CD4-positive, alpha-beta T cell treated with Interleukin-2 at 100 ng/mL for 4 hours (primary cell): ENCODE data around the gene PLSCR3.

Source experiments
- DNase-seq: peaks from one replicate; pipeline ENCODE4 v3.0.0-alpha.2; 2020; ENCODE audit warnings: low spot score

PLSCR3 gene

DNA sequence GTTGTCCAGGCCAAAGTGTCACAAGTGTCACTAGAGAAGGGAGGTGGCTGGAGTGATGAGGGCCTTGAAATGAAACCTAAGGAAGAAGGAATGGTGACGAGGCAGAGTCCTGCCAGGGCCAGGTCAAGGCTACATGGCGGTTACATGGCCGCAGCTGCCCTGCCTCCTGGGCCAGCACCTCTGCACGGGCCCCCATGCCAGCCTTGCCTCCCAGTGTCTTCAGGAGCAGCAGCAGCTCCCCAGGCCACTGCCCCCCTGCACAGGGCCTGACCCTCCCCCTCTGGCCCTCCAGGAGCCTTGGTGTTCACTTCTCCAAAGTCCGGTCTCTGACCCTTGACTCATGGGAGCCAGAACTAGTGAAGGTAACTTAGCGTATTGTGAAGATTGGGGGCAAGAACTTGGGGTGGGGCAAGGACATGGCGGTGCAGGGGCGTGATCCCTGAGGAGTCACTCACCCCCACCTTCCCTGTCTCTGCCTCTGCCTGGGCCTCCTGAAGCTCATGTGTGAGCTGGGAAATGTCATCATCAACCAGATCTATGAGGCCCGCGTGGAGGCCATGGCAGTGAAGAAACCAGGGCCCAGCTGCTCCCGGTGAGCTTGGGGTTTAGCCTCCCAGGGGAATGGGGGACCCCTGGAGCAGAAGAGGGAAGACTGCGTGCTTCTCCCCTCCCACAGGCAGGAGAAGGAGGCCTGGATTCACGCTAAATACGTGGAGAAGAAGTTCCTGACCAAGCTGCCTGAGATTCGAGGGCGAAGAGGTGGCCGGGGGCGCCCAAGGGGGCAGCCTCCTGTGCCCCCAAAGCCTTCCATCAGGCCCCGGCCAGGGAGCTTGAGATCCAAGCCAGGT lies 46.5 kb downstream of the PLSCR3 start:
- DNase-seq = no peak

DNA sequence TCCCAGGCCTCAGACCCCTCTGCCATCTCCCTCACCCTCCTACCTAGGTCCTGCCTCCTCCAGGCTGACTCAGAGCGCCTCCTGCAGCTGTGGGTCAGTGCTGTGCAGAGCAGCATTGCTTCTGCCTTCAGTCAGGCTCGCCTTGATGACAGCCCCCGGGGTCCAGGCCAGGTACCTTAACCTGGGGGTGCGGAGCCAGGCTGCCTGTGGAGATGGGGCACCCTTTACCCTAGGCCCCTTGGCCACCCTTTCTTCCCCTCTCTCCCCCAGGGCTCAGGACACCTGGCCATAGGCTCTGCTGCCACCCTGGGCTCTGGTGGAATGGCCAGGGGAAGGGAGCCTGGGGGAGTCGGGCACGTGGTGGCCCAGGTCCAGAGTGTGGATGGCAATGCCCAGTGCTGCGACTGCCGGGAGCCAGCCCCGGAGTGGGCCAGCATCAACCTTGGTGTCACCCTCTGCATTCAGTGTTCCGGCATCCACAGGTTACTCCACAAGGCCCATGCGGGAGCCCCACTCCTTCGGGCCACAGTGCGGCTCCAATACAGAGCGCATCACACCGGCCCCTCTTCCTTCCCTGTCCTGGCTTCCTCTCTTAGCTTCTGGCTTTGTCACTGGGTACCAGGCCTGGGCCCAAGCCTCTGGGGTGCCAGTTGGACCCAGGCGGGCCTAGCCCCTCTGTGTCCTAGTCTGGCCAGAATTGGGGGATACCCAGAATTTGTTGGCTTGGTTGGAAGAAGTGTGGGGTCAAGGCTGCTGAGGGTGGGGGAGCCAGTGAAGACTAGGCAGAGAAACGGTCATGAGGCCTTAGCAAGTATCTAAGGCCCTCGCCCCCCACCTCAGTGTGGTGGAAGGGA lies 47.3 kb downstream of the PLSCR3 start:
- no peak for DNase-seq

DNA sequence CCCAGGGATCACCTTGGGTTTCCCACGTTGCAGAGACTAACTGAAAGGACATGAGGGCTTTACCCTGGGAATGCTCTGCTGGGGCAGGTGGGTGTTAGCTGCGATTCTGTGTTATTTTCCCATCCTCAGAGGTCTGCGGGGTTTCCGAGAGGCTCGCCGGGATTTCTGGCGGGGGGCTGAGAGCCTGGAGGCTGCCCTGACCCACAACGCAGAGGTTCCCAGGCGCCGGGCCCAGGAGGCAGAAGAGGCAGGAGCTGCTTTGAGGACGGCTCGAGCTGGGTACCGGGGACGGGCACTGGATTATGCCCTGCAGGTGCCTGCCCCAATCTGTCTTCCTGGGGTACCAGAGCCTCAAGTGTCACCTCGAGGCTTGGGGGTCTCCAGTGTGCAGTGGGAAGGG lies 51.1 kb downstream of the PLSCR3 start:
- DNase-seq = no peak

DNA sequence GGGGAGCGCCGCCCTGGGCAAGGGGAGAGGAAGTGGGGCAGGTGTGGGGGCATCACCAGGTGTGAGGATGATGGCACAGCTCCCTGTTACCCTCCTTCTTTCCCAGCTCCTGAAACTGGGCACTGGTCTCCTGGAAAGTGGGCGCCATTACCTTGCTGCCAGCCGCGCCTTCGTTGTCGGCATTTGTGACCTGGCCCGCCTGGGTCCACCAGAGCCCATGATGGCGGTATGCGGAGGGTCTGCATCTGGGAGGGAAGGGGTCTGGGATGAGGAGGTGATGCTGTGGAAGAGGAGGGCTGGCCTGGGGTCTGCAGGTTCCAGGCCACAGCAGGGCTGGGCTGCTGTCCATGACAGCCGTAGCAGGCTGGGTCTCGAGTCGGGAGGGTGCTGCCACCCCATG lies 52.5 kb downstream of the PLSCR3 start:
- DNase-seq = no peak

DNA sequence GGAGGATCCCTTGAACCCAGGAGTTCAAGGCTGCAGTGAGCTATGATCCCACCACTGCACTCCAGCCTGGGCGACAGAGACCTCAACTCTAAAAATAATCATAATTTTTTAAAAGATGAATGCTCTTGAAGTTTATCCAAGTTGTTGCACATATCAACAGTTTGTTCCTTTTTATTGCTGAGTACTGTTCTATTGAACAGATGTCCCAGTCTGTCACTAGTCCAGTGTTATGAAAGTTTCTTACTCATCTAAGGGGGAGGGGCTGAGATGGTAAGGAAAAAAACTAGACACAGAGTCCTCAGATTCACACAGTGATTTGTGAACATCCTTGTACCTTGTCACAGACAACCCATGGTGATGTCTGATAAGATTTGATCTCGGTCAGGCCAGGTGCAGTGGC lies 54.1 kb downstream of the PLSCR3 start:
- no peak for DNase-seq
